Upper lobe of right lung (tissue), 1 donor: ENCODE data around the gene CAMK1G. TPM values are rescaled to one million over a fixed set of nuclear protein-coding genes. Genes with fewer than 3 reads are reported as not detected.

Experiments used
- ATAC-seq: fragments of 200-7000 bp; cut with Tn5 transposase; one replicate; pipeline ENCODE4 v1.9.1; 2020; ENCODE audit warnings: mild to moderate bottlenecking, moderate library complexity
- DNase-seq: peaks from one replicate; pipeline ENCODE4 v3.0.0-alpha.2; 2020
- H3K27ac ChIP-seq: fragments of 200-600 bp; one replicate; pipeline ENCODE4 v1.8.0; 2022
- H3K27me3 ChIP-seq: fragments of 200-600 bp; one replicate; pipeline ENCODE4 v1.8.0; 2022; ENCODE audit warnings: mild to moderate bottlenecking
- H3K36me3 ChIP-seq: fragments of 200-600 bp; one replicate; pipeline ENCODE4 v1.8.0; 2022
- H3K4me1 ChIP-seq: fragments of 200-600 bp; one replicate; pipeline ENCODE4 v1.8.0; 2022
- H3K4me3 ChIP-seq: fragments of 200-600 bp; one replicate; pipeline ENCODE4 v1.8.0; 2022; ENCODE audit warnings: mild to moderate bottlenecking
- H3K9me3 ChIP-seq: fragments of 200-600 bp; one replicate; pipeline ENCODE4 v1.8.0; 2022
- CTCF ChIP-seq: fragments of 200-600 bp; IDR thresholded peaks from one replicate; pipeline ENCODE4 v1.8.0; 2022; ENCODE audit warnings: antibody characterized with exemption
- intact Hi-C: fragments of 100-400 bp; cut with DNase I; formaldehyde crosslinking; loops from one replicate; pipeline ENCODE4 v1.11.0; 2022
- total RNA-seq: library from RNA; stranded (reverse); fragmentation: NEBNext Ultra II Directional; extraction: Animal tissue kit (Norgen Biotek cat#: 25700); gene quantifications from one replicate; pipeline ENCODE4 v1.2.1, GENCODE V29; 2021
- donor health status: DM: no; HTN: yes; CAD: no; lungs with severe emphysema.

Gene CAMK1G
- total RNA-seq, 1 donor from 2014 or later: 1.4 TPM

- Histone ChIP-seq H3K4me3 (no peak overlapping the region), H3K27me3 (peaks cover 31% of the 10 kb centered on the region), H3K4me1 (no peaks in the 10 kb centered on the region), H3K9me3 (no peaks in the 10 kb centered on the region), H3K36me3 (no peaks in the 10 kb centered on the region), H3K27ac (no peak overlapping the region)
- no peak for DNase-seq
- no peak for TF ChIP-seq CTCF
- intact Hi-C loops: loop anchor here (5.0 kb wide), 1 partner anchor 115 kb away; no protein-coding TSS in a partner anchor
- ATAC-seq: no peak
Measured at GRCh38 chr1:209577346-209577745, 6.2 kb upstream of the CAMK1G start.

- Histone ChIP-seq H3K27me3 (peaks cover 57% of the 10 kb centered on the region), H3K4me3 (no peak overlapping the region), H3K9me3 (no peaks in the 10 kb centered on the region), H3K36me3 (no peaks in the 10 kb centered on the region), H3K27ac (no peak overlapping the region), H3K4me1 (peaks cover 4% of the 10 kb centered on the region)
- ATAC-seq (no peak), DNase-seq (no peak)
- intact Hi-C loops: no loop called here
- no peak for TF ChIP-seq CTCF
Measured at GRCh38 chr1:209580577-209580976, 2.9 kb upstream of the CAMK1G start.

GRCh38 chr1:209584231-209584672, 738 bp downstream of the CAMK1G start:
- H3K27ac ChIP-seq: no peak overlapping the region

GRCh38 chr1:209585197-209585596, 1.7 kb downstream of the CAMK1G start:
- Histone ChIP-seq H3K36me3 (no peaks in the 10 kb centered on the region), H3K4me1 (peaks cover 6% of the 10 kb centered on the region), H3K4me3 (no peak overlapping the region), H3K27me3 (peaks cover 48% of the 10 kb centered on the region), H3K27ac (no peak overlapping the region), H3K9me3 (no peaks in the 10 kb centered on the region)
- ATAC-seq (no peak), DNase-seq (no peak)
- no peak for TF ChIP-seq CTCF
- intact Hi-C loops: no loop called here

More at GRCh38 chr1:209584231-209584672, 738 bp downstream of the CAMK1G start:
- no peak for TF ChIP-seq CTCF
- peaks cover 54% of the 10 kb centered on the region for H3K27me3 ChIP-seq
- intact Hi-C loops: no loop called here
- no peaks in the 10 kb centered on the region for H3K36me3 ChIP-seq
- H3K4me3 ChIP-seq: no peak overlapping the region
- peaks cover 6% of the 10 kb centered on the region for H3K4me1 ChIP-seq
- no peak for DNase-seq
- no peaks in the 10 kb centered on the region for H3K9me3 ChIP-seq
- ATAC-seq: no peak

GRCh38 chr1:209585672-209586071, 2.2 kb downstream of the CAMK1G start:
- DNase-seq: peak; percentile 72
- peaks cover 44% of the 10 kb centered on the region for H3K27me3 ChIP-seq
- intact Hi-C loops: no loop called here

More at GRCh38 chr1:209585672-209586071, 2.2 kb downstream of the CAMK1G start:
- Histone ChIP-seq H3K9me3 (no peaks in the 10 kb centered on the region), H3K27ac (no peak overlapping the region), H3K4me1 (peaks cover 6% of the 10 kb centered on the region), H3K4me3 (no peak overlapping the region), H3K36me3 (no peaks in the 10 kb centered on the region)
- no peak for TF ChIP-seq CTCF
- ATAC-seq: peak; percentile 80
